Stimulated activated CD4-positive, alpha-beta T cell treated with anti-CD3 and anti-CD28 coated beads, TNF-alpha, amount 100 ng/mL, for 4 hours (primary cell): ENCODE results near the gene MSL3.
A peak's percentile ranks its signal among the peaks of the same experiment; 100 is the strongest.

Experiments
- DNase-seq, 3 experiments: peaks; one replicate each; pipeline ENCODE4 v3.0.0-alpha.2; 2020; ENCODE audit warnings: low read depth in 3 of 3

Gene MSL3, protein sequence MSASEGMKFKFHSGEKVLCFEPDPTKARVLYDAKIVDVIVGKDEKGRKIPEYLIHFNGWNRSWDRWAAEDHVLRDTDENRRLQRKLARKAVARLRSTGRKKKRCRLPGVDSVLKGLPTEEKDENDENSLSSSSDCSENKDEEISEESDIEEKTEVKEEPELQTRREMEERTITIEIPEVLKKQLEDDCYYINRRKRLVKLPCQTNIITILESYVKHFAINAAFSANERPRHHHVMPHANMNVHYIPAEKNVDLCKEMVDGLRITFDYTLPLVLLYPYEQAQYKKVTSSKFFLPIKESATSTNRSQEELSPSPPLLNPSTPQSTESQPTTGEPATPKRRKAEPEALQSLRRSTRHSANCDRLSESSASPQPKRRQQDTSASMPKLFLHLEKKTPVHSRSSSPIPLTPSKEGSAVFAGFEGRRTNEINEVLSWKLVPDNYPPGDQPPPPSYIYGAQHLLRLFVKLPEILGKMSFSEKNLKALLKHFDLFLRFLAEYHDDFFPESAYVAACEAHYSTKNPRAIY

DNA sequence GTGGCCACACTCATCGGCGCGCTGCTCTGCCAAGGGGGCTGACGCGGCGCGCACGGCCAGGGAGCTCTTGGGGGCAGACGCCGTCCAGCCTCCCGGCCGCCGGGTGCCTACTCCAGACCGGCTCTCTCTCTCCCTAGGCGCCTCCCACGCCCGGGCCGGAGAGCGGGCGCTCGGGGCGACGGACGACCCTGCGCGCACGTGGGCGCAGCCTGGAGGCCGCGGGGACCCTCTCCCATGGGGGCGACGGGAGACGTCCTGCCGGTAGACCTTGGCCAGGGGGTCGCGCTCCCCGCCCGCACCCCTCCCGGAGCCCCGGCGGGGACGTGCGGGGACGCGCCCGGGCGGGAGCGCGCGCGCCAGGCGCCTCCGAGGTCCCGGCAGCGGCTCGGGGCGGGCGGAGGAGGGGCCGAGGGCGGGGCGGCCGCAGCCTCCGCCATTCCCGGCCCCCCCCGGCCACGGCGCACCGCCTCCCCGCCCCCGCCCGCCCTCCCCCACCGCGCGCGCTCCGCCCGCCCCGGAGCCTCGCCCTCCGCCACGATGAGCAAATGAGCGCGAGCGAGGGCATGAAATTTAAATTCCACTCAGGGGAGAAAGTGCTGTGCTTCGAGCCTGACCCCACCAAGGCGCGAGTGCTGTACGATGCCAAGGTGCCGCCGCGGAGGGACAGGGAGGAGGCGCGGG is at the start of gene MSL3:
Gene MSL3, plus strand, starts transcription at position 519 of the 681 bp plus-strand sequence. Its CDS starts 27 bp downstream, at position 546.
- DNase-seq: peak in 2 of 3 experiments; percentile 31 to 46

DNA sequence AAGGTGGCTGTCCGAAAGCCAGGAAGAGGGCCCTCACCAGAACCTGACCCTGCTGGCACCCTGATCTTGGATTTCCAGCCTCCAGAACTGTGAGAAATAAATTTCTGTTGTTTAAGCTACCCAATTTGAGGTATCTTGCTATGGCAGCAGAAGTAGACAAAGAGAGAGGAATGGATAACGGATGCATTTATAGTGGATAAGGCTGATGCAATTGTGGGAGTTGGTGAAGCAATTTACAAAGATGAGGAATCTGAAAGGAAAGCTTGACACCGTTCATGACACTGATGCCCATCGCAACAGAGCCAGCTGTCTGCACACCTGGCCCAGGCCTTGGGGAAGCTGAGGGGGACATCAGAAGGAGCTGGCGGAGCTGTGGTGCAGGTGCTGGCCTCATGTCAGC is 35.7 kb upstream of the MSL3 start:
- DNase-seq: no peak

DNA sequence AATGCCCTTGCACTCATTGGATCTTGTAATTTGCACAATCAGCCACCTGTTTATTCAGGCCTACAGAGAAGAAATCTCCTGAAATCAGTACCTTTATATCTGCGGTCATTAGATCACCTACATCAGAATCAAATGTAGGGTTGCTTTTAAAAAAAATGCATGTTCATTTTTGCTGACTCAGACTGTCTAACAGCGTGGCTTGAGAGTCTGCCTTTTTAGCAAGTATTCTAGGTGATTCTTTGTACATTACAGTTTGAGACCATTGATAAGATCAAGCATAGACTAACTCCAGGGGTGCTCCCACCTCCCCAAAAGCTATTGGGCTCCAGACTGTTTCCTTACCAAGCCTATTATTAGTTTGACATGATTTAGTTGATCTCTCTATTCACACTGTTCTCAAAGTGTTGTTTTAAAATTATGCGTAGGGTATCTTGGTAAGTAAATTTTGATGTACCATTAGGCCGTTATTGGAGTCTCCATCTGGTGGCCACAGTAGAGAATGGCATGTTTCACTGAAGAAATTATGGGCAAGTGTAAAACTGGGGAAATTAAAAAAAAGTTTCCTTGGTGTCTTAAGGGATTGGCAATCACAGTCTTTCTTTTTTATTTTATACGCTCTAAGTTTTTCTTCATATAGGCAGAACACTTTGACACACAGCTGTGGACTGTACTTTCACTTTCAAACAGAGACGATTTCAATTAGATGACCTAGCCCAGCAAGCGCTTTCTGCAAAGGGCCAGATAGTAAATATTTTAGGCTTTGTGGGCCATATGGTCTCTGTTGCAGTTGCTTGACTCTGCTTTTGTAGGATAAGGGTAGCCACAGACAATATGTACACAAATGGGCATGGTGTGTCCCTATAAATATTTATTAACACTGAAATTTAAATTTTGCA is 33.7 kb upstream of the MSL3 start:
- no peak for DNase-seq

DNA sequence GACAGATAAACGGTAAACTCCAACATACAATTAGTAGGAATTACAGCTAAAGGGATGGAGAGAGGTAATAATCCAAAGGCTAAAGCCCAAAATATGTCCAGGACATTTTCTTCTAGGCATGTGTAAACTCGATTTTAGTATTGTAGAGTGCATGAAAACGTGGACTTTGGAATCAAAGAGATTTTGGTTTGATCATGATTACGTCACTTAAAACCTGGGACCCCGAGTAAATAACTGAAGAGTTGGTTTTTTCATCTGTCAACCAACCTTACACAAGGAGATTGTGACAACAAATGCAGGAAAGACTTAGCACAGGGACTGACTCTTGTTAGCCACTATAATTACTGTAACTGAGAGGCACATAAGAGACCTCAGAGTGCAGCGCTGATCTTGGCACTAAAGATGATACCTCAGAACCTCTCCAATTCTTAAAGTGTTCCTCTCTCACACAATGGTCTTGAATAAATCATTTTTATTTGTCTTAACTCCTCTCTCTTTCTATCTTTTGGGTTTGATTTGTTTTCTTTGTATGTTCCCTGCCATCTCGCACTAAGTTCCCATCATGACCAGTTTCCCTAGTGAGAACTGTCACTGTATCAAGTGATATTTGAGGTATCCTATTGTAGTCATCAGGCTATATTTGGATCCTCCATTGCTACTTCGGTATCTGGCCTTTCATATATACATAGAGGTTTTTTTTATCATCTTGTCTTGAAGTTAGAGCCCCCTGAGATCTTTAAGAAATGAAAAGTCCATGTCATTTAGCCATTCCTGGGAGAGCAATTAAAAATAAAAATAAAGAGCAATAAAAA is 32.2 kb upstream of the MSL3 start:
- DNase-seq: no peak

DNA sequence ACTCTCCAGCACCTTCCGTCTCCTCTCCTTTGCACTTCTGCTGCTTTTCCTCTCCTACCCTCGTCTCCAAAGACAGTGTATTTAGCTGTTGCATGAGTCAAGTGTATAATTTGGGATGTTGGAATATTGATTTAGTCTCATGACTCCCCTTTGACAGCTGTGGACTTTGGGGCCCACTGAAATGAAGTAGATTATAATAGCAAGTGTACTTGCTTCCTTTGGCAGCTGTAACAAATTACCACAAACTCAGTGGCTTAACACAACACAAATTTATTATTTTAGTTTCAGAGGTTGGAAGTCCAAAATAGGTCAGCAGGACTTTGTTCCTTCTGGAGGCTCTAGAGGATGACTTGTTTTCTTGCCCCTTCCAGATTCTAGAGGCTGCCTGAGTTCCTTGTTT is 29.5 kb upstream of the MSL3 start:
- DNase-seq: no peak

DNA sequence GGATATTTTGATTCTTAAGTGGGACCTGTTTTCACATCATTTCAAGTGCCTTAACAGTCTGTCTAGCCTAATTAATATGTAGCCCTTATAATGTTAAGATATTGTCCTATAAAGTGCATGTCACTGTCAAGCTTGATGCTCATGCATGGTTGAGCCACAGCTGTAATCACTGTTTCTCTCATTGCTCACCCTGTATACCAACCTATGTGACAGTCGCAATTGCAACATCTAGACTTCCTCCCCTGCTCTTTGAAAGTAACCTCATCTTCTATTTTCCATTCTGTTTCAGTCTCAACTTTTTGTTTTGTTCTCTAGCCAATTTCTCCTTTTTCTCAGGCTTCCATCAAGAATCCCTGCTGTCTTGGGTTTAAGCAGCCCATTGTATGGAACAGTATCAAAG is 24.4 kb upstream of the MSL3 start:
- DNase-seq: no peak

DNA sequence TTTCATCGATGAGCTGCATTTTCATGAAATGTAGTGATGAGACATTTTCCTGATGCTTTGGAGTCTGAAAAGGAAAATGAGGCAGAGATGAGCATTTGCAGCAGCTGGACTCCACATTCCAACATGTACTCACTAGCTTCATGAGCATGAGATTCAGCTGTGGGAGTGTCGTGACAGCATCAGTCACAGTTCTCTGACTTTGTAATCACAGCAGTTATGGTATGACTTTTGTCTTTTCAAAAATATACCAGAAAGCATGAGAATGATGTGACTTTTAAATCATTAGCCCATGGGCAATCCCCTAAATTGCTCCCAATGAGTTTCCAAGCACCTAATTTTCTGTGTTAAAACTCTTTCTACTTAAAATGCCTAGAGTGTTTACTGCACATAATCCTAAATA is 18.3 kb upstream of the MSL3 start:
- DNase-seq: no peak

DNA sequence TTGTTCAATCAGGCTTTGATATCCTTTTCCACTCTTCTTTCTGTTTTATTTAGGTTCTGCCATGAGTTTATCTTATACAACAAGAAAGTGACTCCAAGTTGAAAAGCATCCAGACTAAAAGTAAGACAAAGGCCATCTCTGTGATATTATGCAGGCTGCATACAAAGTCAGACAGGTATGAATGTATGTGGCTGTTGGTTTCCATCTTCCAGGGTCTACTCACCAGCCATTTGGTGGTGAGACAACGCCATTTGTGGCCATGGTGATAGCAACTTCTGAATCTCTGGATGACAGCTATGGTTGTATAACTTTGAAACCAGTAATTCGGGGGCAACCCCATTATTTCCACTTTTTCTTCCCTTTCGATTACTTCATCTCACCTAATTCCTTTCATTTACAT is 17.2 kb upstream of the MSL3 start:
- no peak for DNase-seq

DNA sequence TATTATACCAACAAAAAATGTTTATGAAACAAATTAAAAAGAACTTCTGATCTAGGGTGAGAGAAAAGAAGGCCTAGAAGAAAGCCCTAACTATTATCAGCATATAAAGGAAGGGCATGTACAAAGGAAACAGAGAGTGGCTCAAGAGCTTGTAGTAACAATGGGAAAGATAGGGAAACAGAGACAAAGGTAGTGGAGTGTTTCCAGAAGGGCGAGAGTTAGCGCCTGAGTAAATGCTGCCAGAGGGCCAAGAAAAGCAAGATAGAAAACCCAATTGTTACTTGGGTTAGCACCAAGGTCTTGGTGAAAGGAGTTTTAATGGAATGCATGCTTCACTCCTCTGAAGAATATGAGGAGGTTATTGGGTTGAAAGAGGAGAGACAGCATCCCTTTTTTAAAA is 16.5 kb upstream of the MSL3 start:
- no peak for DNase-seq

DNA sequence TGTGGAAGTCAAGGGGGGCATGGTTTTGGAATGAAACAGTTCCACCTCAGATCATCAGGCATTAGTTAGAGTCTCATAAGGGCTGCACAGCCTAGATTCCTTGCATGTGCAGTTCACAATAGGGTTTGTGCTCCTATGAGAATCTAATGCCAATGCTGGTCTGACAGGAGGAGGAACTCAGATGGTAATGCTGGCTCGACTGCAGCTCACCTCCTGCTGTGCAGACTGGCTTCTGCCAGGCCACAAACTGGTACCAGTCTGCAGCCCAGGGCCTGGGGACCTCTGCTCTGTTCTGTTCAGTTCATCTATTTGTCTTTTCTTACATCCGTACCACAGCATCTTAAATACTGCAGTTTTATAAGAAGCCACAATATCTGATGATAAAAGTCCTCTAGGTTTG is 12.2 kb upstream of the MSL3 start:
- no peak for DNase-seq

DNA sequence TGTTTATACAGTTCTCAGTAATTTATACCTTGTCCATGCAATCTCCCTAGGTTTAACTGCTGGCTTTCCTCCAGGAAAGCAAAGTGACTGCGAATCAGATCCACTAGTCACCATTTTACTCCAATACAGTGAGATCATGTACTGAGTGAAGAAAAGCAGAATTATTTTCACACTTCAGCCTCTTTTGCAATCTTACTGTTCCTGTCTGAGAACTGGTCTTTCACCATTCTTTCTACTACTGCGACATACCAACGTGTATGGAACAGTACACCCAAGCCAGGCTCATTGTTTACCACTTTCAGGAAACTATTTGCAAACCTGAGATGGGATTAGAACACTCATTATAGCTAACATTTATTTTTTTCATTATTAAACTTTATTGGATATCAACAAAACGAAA is 8.0 kb upstream of the MSL3 start:
- no peak for DNase-seq

DNA sequence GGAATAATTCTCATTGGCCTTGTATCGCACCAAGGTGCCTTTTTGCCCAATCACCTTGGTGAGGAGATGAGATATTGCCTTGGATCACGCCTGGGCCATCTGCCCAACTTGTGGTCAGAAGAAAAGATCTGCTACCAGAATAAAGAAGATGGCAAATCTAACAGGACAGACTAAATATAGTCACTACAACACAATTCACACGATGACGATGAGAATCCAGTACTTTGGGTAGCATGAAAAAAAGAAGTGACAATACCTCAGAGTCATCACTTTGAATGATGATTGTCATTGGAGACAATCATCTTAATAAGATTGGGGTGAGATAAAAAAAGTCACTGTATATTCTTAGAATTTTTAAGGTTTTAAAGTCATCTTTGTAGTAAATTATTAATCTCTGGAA is 7.3 kb upstream of the MSL3 start:
- no peak for DNase-seq

DNA sequence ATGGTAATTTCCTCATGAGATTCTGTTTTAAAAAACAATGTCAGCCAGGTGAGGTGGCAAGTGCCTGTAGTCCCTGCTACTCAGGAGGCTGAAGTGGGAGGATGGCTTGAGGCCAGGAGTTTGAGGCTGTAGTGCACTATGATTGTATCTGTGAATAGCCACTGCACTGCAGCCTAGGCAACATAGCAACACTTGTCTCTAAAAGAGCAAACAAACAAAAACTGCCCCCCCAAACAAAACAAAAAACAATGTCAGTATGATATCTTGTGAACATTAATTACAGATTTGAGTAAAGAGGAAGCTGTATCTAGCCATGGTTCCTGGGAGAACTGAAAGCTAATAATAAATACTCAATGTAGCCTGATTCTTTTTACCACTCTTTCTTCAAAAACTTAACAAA is 6.8 kb upstream of the MSL3 start:
- no peak for DNase-seq

DNA sequence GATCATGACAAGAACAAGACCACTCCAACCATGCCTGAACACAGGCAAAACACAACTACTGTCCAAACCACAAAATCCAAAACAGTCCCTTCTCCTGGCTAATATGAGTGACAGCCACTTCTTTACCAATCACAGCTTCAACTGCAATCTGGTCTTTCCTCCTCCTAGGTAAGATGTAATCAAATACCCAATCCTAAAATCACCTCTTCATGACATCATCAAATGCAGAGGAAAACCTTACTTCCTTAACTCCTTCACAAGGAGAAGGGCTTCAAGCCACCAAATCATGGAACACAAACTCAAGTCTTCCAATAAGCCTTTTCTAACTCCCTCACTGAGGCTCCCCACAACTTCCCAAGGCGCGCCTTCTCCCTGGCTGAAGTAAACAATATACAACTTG is 4.4 kb upstream of the MSL3 start:
- DNase-seq: no peak

DNA sequence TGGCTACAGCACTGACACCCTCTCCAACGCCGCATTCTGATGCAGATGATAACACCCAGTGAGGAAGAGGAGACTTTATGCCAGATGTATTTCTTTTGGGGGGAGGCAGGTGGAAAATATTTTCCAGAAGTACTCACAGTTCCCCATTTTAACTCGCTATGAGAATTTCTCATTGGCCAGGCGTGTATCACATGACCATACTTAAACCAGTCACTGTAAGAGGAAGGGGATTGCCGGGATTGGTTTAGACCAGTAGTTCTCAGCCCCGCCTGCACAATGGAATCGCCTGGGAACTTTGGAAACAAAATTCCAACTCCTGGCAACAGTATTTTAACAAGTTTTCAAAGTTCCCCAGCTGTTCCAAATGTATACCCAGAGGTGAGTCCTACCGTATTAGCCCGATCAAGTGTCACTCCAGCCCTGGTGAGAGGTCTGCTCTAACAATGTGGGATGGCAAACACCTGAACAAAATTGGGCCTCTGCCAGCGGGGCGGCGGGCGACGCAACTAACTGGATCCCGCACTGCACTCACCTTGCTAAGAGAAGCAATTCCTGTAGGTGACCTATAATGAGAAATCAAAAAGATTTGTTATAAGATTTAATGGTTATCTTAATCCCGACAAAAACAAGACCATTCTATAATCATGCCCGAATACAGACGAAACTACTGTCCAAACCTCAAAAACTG is 2.9 kb upstream of the MSL3 start:
- DNase-seq: no peak

DNA sequence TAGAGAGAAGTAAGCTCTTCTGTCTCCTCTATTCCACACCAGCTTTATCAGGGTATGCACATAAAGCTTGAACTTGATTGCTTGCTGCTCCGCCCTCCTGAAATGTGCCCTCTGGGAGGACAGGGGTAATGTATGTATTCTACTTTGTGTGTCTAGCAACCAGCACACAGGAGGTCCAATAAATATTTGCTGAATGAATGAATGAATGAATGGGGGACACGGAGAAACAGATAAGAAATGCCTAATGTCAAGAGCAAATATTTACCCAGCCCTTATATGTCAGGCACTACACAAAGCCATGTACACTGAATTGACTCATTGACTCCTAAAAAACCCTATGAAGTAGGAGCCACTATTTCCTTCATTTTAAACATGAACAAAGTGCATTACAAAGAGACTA is 2.3 kb upstream of the MSL3 start:
- DNase-seq: no peak

DNA sequence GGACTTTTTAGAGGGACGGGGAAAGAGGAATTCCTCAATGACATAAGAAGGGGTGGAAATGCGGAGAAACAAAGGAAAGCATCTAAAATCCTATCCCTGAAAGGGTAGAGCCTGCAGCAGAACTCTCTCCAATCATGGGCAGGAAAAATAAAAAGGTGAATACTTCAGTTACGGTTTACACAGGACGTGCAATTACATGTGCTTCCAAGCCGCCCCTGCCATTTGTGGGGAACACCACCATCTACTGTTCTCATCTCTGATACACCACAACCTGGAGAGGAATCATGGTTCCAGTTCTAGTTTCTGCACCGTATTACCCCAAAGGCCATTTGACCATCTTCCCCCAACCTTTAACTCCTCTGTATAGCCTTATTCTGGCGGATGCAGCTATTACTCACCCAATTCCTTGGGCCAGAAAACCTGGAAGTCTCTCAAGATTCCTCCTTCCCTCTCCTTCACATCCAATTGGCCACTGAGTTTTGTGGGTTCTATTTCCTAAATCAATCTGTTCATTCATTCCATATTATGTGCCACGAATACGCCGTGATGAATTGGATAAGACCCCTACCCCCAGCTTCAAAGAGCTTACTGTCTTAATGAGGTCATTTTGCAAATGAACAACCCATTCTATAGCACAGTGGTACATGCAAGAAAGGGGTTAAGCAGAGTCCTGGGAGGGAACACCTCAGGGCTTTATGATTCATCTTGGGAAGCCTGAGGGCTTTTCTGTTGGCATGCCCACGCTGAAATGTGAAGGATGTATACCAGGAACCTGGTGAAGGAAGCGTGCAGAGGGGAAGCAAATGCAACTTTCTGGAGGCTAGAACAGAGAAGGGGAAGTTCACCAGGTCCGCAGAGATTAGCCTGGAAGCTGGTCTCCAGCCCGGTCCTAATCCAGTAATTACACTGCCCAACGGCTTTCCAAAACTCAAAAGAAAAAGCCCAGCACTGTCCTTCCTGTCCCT is 1.4 kb upstream of the MSL3 start:
- no peak for DNase-seq

DNA sequence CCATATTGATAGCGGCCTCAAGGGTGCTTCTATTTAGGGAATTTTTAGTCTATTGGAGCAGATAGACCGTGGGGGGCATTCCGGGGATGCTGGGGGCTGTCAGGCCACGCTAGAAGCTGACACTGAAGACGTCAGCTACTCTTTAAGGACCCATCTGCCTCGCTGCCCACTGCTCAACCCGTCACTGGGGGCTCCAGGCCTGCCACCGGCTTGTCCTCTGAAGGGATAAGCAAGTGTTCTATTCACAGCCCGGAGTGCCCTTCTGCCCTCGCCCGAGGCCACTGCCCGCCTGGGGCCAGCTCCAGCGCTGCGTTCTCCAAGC is 679 bp upstream of the MSL3 start:
- no peak for DNase-seq

DNA sequence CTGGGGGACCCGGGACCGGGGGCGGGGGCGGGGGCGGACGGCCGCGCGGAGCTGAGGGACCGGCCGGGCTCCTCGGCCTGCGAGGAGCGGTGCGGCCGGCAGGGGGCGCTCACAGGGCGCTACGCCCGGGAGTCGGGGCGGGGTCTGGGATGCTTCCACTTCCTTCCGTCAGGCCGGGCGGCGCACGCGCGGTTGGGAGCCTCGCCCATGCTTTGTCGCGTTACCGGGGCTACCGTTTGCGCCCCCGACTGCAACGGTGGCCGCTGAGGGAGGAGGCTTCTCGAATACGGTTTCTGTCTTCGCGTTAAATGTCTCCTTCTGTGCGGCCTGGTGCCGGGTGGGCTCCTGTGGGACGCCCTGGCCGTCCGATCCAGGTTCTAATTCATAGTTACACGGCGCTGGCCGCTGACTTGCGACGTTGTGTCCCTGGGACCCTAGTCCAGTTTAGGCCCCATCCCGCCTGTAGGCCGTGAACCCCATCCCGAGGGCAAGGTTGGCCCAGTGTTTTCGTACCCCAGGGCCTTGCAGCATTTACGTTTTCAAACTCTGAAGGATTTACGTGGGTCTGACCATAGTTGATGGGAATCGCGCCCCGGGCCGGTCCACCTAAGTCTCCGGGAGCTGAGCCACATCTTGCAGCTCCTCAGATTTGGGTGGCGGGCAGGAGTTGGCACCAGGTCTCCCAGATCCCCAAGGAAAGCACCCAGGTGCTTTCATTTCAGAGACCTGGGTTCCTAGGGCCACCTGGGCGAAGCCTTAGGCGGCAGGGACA is 549 bp downstream of the MSL3 start:
- peak; percentile 76 to 79 (median 77) for DNase-seq
